IMR-90 (cell line): ENCODE measurements around the gene PHF5A. TPM values are rescaled to one million over a fixed set of nuclear protein-coding genes. Genes with fewer than 3 reads are reported as not detected.

Experiments
- ATAC-seq: fragments of 200-7000 bp; cut with Tn5 transposase; 2 replicates; pipeline ENCODE4 v1.9.1; 2020; ENCODE audit warnings: low read depth, mild to moderate bottlenecking, moderate library complexity
- BruUV-seq: library from RNA; stranded (reverse); fragments of 400-500 nt; replicated peaks from 2 replicates; lab custom pipeline; 2021; lab: Mats Ljungman, UMichigan
- CTCF ChIA-PET: fragments of 300-600 bp; formaldehyde crosslinking; extraction: SDS; loops from one replicate; lab custom pipeline; 2021; ENCODE audit warnings: antibody characterized with exemption; lab: Yijun Ruan, JAX
- POLR2A ChIA-PET: fragments of 300-600 bp; sonication (Branson Sonifier 250); formaldehyde crosslinking; loops from one replicate; lab custom pipeline; 2022; ENCODE audit warnings: antibody characterized with exemption; ENCODE audit not compliant: unreplicated experiment; lab: Charles Lee
- DNase-seq: peaks from one replicate; pipeline ENCODE4 v3.0.0; 2013
- H2AFZ ChIP-seq: replicated peaks from 2 replicates; pipeline ENCODE3; 2013; ENCODE audit warnings: low read length, mild to moderate bottlenecking; ENCODE audit not compliant: poor library complexity
- H2AK5ac ChIP-seq: 2 replicates; pipeline ENCODE4 v1.6.1; 2013; ENCODE audit warnings: low read depth, low read length, inconsistent platforms
- H2AK9ac ChIP-seq: replicated peaks from 2 replicates; pipeline ENCODE3; 2013; ENCODE audit warnings: mild to moderate bottlenecking, low read depth, low read length, moderate library complexity; ENCODE audit not compliant: poor library complexity
- H2BK120ac ChIP-seq: 2 replicates; pipeline ENCODE4 v1.6.1; 2013; ENCODE audit warnings: low read depth, low read length, inconsistent platforms
- H2BK15ac ChIP-seq: 3 replicates; pipeline ENCODE4 v1.6.1; 2013; ENCODE audit warnings: low read depth, low read length, inconsistent platforms
- H2BK20ac ChIP-seq: 2 replicates; pipeline ENCODE4 v1.6.1; 2013; ENCODE audit warnings: low read depth, mild to moderate bottlenecking, inconsistent platforms, low read length, moderate library complexity
- H2BK5ac ChIP-seq: 2 replicates; pipeline ENCODE4 v1.6.1; 2013; ENCODE audit warnings: mild to moderate bottlenecking, low read depth, low read length, inconsistent platforms; ENCODE audit not compliant: poor library complexity, severe bottlenecking
- H3K14ac ChIP-seq: replicated peaks from 2 replicates; pipeline ENCODE4 v1.6.1; 2013; ENCODE audit warnings: low read depth, low read length, inconsistent platforms
- H3K18ac ChIP-seq: 2 replicates; pipeline ENCODE4 v1.6.1; 2013; ENCODE audit warnings: low read depth, low read length, control low read depth
- H3K23ac ChIP-seq: 2 replicates; pipeline ENCODE4 v1.6.1; 2013; ENCODE audit warnings: low read depth, low read length, inconsistent platforms
- H3K27ac ChIP-seq: 2 replicates; pipeline ENCODE4 v1.5.1; 2013; ENCODE audit warnings: mild to moderate bottlenecking, control low read depth, low read length; ENCODE audit not compliant: insufficient read depth
- H3K27me3 ChIP-seq: 2 replicates; pipeline ENCODE4 v1.6.1; 2013; ENCODE audit warnings: low read length; ENCODE audit not compliant: control insufficient read depth, insufficient read depth
- H3K36me3 ChIP-seq: 2 replicates; pipeline ENCODE4 v1.6.1; 2013; ENCODE audit warnings: low read length, mixed read lengths; ENCODE audit not compliant: control insufficient read depth, insufficient read depth
- H3K4ac ChIP-seq: 2 replicates; pipeline ENCODE4 v1.6.1; 2013; ENCODE audit warnings: low read depth, low read length, inconsistent platforms
- H3K4me1 ChIP-seq: 2 replicates; pipeline ENCODE4 v1.6.1; 2013; ENCODE audit warnings: low read length, mixed read lengths; ENCODE audit not compliant: control insufficient read depth, insufficient read depth
- H3K4me2 ChIP-seq: 2 replicates; pipeline ENCODE4 v1.6.1; 2013; ENCODE audit warnings: low read depth, mild to moderate bottlenecking, control low read depth, low read length, moderate library complexity
- H3K4me3 ChIP-seq: 2 replicates; pipeline ENCODE4 v1.5.1; 2013; ENCODE audit warnings: low read depth, mild to moderate bottlenecking, control low read depth, low read length, moderate library complexity; ENCODE audit not compliant: insufficient read depth
- H3K56ac ChIP-seq: 2 replicates; pipeline ENCODE4 v1.6.1; 2013; ENCODE audit warnings: low read length, inconsistent platforms; ENCODE audit not compliant: insufficient read depth; ENCODE audit errors: extremely low read depth
- H3K79me1 ChIP-seq, 2 experiments: 2 replicates each; pipeline ENCODE4 v1.6.1; 2013; ENCODE audit warnings: low read length in 2 of 2, inconsistent platforms in 1 of 2, low read depth in 1 of 2
- H3K9ac ChIP-seq: 2 replicates; pipeline ENCODE4 v1.6.1; 2013; ENCODE audit warnings: low read depth, low read length, control low read depth
- H3K9me1 ChIP-seq: 2 replicates; pipeline ENCODE4 v1.6.1; 2013; ENCODE audit warnings: low read length, inconsistent platforms; ENCODE audit not compliant: insufficient read depth
- H3K9me3 ChIP-seq: 2 replicates; pipeline ENCODE4 v1.6.1; 2013; ENCODE audit warnings: low read length; ENCODE audit not compliant: control insufficient read depth, insufficient read depth
- H4K20me1 ChIP-seq: 2 replicates; pipeline ENCODE4 v1.6.1; 2013; ENCODE audit warnings: low read length, inconsistent platforms; ENCODE audit not compliant: insufficient read depth
- H4K5ac ChIP-seq: 2 replicates; pipeline ENCODE4 v1.6.1; 2013; ENCODE audit warnings: mild to moderate bottlenecking, low read depth, low read length, control low read depth
- H4K8ac ChIP-seq, 2 experiments: 2 replicates each; pipeline ENCODE4 v1.6.1; 2013; ENCODE audit warnings: low read depth in 2 of 2, low read length in 2 of 2, control low read depth in 1 of 2, inconsistent platforms in 1 of 2
- H4K91ac ChIP-seq: 2 replicates; pipeline ENCODE4 v1.6.1; 2013; ENCODE audit warnings: low read depth, low read length, inconsistent platforms; ENCODE audit not compliant: insufficient read depth
- BHLHE40 ChIP-seq: fragments of 150-350 bp; IDR thresholded peaks from 2 replicates; pipeline ENCODE4 v1.6.1; 2016; ENCODE audit warnings: mild to moderate bottlenecking, low read depth, low read length
- CEBPB ChIP-seq: IDR thresholded peaks from 2 replicates; pipeline ENCODE4 v1.6.1; 2012; ENCODE audit warnings: low read depth, low read length, improper control_type of control experiment
- CHD1 ChIP-seq: IDR thresholded peaks from 2 replicates; pipeline ENCODE4 v1.6.1; 2012; ENCODE audit warnings: low read depth, low read length, improper control_type of control experiment
- FOS ChIP-seq: fragments of 150-350 bp; IDR thresholded peaks from 2 replicates; pipeline ENCODE4 v1.6.1; 2016; ENCODE audit warnings: low read depth, low read length
- MAFK ChIP-seq: IDR thresholded peaks from 2 replicates; pipeline ENCODE4 v1.6.1; 2012; ENCODE audit warnings: low read depth, low read length, improper control_type of control experiment
- MAZ ChIP-seq: IDR thresholded peaks from 2 replicates; pipeline ENCODE4 v1.6.1; 2012; ENCODE audit warnings: low read depth, mild to moderate bottlenecking, low read length, improper control_type of control experiment, moderate library complexity, borderline replicate concordance
- MXI1 ChIP-seq: IDR thresholded peaks from 2 replicates; pipeline ENCODE4 v1.6.1; 2012; ENCODE audit warnings: low read depth, mild to moderate bottlenecking, low read length, moderate library complexity, borderline replicate concordance
- NFE2L2 ChIP-seq: fragments of 150-350 bp; IDR thresholded peaks from 2 replicates; pipeline ENCODE4 v1.6.1; 2016; ENCODE audit warnings: low read depth, mild to moderate bottlenecking, low read length
- POLR2A ChIP-seq: IDR thresholded peaks from 2 replicates; pipeline ENCODE4 v1.6.1; 2012; ENCODE audit warnings: mild to moderate bottlenecking, low read depth, low read length
- RAD21 ChIP-seq: IDR thresholded peaks from 2 replicates; pipeline ENCODE4 v1.6.1; 2012; ENCODE audit warnings: low read length, improper control_type of control experiment
- RCOR1 ChIP-seq: IDR thresholded peaks from 2 replicates; pipeline ENCODE4 v1.6.1; 2012; ENCODE audit warnings: mild to moderate bottlenecking, low read length, improper control_type of control experiment; ENCODE audit not compliant: insufficient replicate concordance
- RFX5 ChIP-seq: IDR thresholded peaks from 2 replicates; pipeline ENCODE4 v1.8.0; 2012; ENCODE audit warnings: low read depth, mild to moderate bottlenecking, low read length, moderate library complexity
- SMC3 ChIP-seq: fragments of 150-350 bp; IDR thresholded peaks from 2 replicates; pipeline ENCODE4 v1.6.1; 2016; ENCODE audit warnings: low read depth, mild to moderate bottlenecking, antibody characterized with exemption, low read length, moderate library complexity
- WGBS, 2 experiments: methylation state at CpG; one replicate each; pipeline versions ENCODE4 v1.1.5 to v1.1.7; 2013; ENCODE audit warnings: missing lambda C conversion rate in 2 of 2; ENCODE audit not compliant: insufficient read length in 1 of 2; ENCODE audit errors: extremely low coverage in 2 of 2; 5-methylcytosine and 5-hydroxymethylcytosine counted together
- dilution Hi-C: fragments of 300-500 bp; cut with HindIII; formaldehyde crosslinking; loops from one replicate; pipeline ENCODE4 v1.14.3; 2018; ENCODE audit warnings: low sequenced_read_pairs; ENCODE audit not compliant: unreplicated experiment
- in situ Hi-C: fragments of 300-500 bp; cut with MboI; formaldehyde crosslinking; loops from 3 replicates; pipeline ENCODE4 v1.14.3; 2019; ENCODE audit warnings: low sequenced_read_pairs, inconsistent platforms, mixed read lengths
- intact Hi-C: fragments of 100-400 bp; cut with micrococcal nuclease; formaldehyde crosslinking; loops from 2 replicates; pipeline ENCODE4 v1.10.0; 2022
- polyA plus RNA-seq, 3 experiments: library from polyadenylated mRNA; depleted of rRNA; stranded (reverse); fragments of >200 nt; gene quantifications; 2 replicates each; pipeline ENCODE4 v1.2.3, GENCODE V29; 2012; ENCODE audit warnings: low replicate concordance in 1 of 3
- total RNA-seq: library from RNA; depleted of rRNA; stranded (reverse); fragments of >200 nt; gene quantifications from 2 replicates; pipeline ENCODE4 v1.2.3, GENCODE V29; 2012
- TF ChIP-seq, protein P1 (sequence below): fragments of 150-350 bp; IDR thresholded peaks from 2 replicates; pipeline ENCODE4 v1.6.1; 2016; ENCODE audit warnings: low read depth, mild to moderate bottlenecking, low read length, moderate library complexity, borderline replicate concordance
- TF ChIP-seq, protein P2 (sequence below): conservative IDR thresholded peaks from 2 replicates; pipeline ENCODE4 v1.5.1; 2012; ENCODE audit warnings: mild to moderate bottlenecking, low read depth, low read length, improper control_type of control experiment
- TF ChIP-seq, protein P3 (sequence below): fragments of 150-350 bp; IDR thresholded peaks from 2 replicates; pipeline ENCODE4 v1.6.1; 2017; ENCODE audit warnings: mild to moderate bottlenecking, antibody characterized with exemption, low read length, low read depth

Gene PHF5A
- total and polyA plus RNA-seq, 2 of the 4 experiments (the other 2 are of a cell fraction): 50.9 to 54.9 TPM

DNA sequence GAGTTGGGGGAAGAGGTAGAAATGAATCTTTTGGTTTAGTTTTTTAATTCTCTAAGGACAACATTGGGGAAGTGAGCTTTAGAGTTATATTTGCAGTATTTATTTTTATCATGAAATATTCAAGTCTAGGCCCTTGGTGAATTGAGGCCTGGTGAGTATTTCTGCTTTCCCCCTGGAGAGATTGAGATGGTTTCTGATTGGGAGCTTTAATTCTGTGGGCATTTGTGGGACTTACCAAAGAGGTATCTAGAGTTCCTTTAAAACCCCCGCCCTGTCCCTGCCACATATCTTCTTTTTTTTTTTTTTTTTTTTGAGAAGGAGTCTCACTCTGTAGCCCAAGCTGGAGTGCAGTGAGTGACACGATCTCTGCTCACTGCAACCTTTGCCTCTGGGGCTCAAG, 10.0 kb upstream of the PHF5A start:
- no peak overlapping the region for H4K8ac ChIP-seq
- no peaks in the 10 kb centered on the region for H3K27me3 ChIP-seq
- H3K9me3 ChIP-seq: no peaks in the 10 kb centered on the region
- no peak overlapping the region for H4K91ac ChIP-seq
- H3K36me3 ChIP-seq: no peaks in the 10 kb centered on the region
- no peak overlapping the region for H2AFZ ChIP-seq
- H2AK9ac ChIP-seq: no peak overlapping the region
- H2BK15ac ChIP-seq: no peak overlapping the region
- peaks cover 23 to 81% of the 10 kb centered on the region in 2 experiments for H3K79me1 ChIP-seq
- dilution Hi-C loops: no loop called here
- BruUV-seq: no TSS peak
- ChIA-PET POLR2A (interaction anchor here (1.5 kb wide), 1 partner anchor 10 kb away, joined by 3 read pairs; the partner anchor contains the start of gene PHF5A), CTCF (no interaction called here)
- peaks cover 30% of the 10 kb centered on the region for H3K9me1 ChIP-seq
- in situ Hi-C loops: no loop called here
- H3K4me1 ChIP-seq: peaks cover 37% of the 10 kb centered on the region
- no peak overlapping the region for H3K4ac ChIP-seq
- no peak overlapping the region for H2AK5ac ChIP-seq
- no peak overlapping the region for H4K5ac ChIP-seq
- intact Hi-C loops: no loop called here
- TF ChIP-seq RFX5 (no peak), NFE2L2 (no peak), FOS (no peak), RCOR1 (no peak), CEBPB (no peak), POLR2A (no peak), CHD1 (no peak), MXI1 (no peak), SMC3 (no peak), MAFK (no peak), BHLHE40 (no peak), RAD21 (no peak), MAZ (no peak)
- TF ChIP-seq, protein P1, sequence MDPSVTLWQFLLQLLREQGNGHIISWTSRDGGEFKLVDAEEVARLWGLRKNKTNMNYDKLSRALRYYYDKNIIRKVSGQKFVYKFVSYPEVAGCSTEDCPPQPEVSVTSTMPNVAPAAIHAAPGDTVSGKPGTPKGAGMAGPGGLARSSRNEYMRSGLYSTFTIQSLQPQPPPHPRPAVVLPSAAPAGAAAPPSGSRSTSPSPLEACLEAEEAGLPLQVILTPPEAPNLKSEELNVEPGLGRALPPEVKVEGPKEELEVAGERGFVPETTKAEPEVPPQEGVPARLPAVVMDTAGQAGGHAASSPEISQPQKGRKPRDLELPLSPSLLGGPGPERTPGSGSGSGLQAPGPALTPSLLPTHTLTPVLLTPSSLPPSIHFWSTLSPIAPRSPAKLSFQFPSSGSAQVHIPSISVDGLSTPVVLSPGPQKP: no peak
- TF ChIP-seq, protein P2, sequence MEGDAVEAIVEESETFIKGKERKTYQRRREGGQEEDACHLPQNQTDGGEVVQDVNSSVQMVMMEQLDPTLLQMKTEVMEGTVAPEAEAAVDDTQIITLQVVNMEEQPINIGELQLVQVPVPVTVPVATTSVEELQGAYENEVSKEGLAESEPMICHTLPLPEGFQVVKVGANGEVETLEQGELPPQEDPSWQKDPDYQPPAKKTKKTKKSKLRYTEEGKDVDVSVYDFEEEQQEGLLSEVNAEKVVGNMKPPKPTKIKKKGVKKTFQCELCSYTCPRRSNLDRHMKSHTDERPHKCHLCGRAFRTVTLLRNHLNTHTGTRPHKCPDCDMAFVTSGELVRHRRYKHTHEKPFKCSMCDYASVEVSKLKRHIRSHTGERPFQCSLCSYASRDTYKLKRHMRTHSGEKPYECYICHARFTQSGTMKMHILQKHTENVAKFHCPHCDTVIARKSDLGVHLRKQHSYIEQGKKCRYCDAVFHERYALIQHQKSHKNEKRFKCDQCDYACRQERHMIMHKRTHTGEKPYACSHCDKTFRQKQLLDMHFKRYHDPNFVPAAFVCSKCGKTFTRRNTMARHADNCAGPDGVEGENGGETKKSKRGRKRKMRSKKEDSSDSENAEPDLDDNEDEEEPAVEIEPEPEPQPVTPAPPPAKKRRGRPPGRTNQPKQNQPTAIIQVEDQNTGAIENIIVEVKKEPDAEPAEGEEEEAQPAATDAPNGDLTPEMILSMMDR: no peak
- TF ChIP-seq, protein P3, sequence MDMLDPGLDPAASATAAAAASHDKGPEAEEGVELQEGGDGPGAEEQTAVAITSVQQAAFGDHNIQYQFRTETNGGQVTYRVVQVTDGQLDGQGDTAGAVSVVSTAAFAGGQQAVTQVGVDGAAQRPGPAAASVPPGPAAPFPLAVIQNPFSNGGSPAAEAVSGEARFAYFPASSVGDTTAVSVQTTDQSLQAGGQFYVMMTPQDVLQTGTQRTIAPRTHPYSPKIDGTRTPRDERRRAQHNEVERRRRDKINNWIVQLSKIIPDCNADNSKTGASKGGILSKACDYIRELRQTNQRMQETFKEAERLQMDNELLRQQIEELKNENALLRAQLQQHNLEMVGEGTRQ: no peak
- peaks cover 46% of the 10 kb centered on the region for H4K20me1 ChIP-seq
- no peak overlapping the region for H3K27ac ChIP-seq
- H2BK120ac ChIP-seq: no peak overlapping the region
- no peak for ATAC-seq
- no peak overlapping the region for H3K23ac ChIP-seq
- no peak overlapping the region for H3K14ac ChIP-seq
- no peak overlapping the region for H3K4me3 ChIP-seq
- no peak overlapping the region for H2BK5ac ChIP-seq
- H3K56ac ChIP-seq: no peak overlapping the region
- DNase-seq: no peak
- no peak overlapping the region for H3K4me2 ChIP-seq
- no peak overlapping the region for H2BK20ac ChIP-seq
- H3K18ac ChIP-seq: no peak overlapping the region
- WGBS, 2 experiments: no CpG with 5 or more reads among the region's 2 CpGs
- H3K9ac ChIP-seq: no peak overlapping the region
